Kidney (tissue), 14 donors: ENCODE data around the gene A2M. TPM values are rescaled to one million over a fixed set of nuclear protein-coding genes. Genes with fewer than 3 reads are reported as not detected.
"Not testable (repeated sequence)": the region's sequence is repeated elsewhere in the genome, so short reads cannot be mapped to it uniquely, and the experiment has no call there.

Experiments
- DNase-seq, 5 donors: peaks; one replicate each; pipeline ENCODE4 v3.0.0-alpha.2; 2013 to 2020
- FAIRE-seq: peaks from 2 replicates; lab custom pipeline; 2012; peaks lifted over from hg19 to GRCh38; lab: Jason Lieb, UNC
- H3K27ac ChIP-seq, 2 donors: one replicate each; pipeline ENCODE4 v1.7.0; 2013; ENCODE audit warnings: low read depth in 2 of 2, low read length in 2 of 2, inconsistent platforms in 1 of 2
- H3K27me3 ChIP-seq: one replicate; pipeline ENCODE4 v1.7.1; 2013; ENCODE audit warnings: low read length, inconsistent platforms; ENCODE audit not compliant: control insufficient read depth, insufficient read depth
- H3K36me3 ChIP-seq, 3 donors: one replicate each; pipeline versions ENCODE4 v1.7.0 to v1.7.1; 2013; ENCODE audit warnings: low read length in 3 of 3, control low read depth in 1 of 3, inconsistent platforms in 1 of 3; ENCODE audit not compliant: insufficient read depth in 3 of 3, control insufficient read depth in 2 of 3
- H3K4me1 ChIP-seq, 3 donors: one replicate each; pipeline versions ENCODE4 v1.7.0 to v1.7.1; 2013; ENCODE audit warnings: low read length in 3 of 3, inconsistent platforms in 1 of 3, low read depth in 1 of 3; ENCODE audit not compliant: control insufficient read depth in 2 of 3, insufficient read depth in 2 of 3
- H3K4me3 ChIP-seq, 3 donors: one replicate each; pipeline versions ENCODE4 v1.7.0 to v1.8.1; 2013; ENCODE audit warnings: low read length in 3 of 3, control low read depth in 1 of 3, inconsistent platforms in 1 of 3
- H3K9ac ChIP-seq, 3 donors: one replicate each; pipeline versions ENCODE4 v1.7.0 to v1.7.1; 2013; ENCODE audit warnings: low read length in 3 of 3, control low read depth in 1 of 3, inconsistent platforms in 1 of 3
- H3K9me3 ChIP-seq, 3 donors: one replicate each; pipeline versions ENCODE4 v1.7.0 to v1.7.1; 2013; ENCODE audit warnings: low read length in 3 of 3, control low read depth in 1 of 3, inconsistent platforms in 1 of 3; ENCODE audit not compliant: control insufficient read depth in 2 of 3, insufficient read depth in 1 of 3
- intact Hi-C: fragments of 100-400 bp; cut with DNase I; formaldehyde crosslinking; loops from one replicate; pipeline ENCODE4 v1.11.1; 2022
- polyA plus RNA-seq: library from polyadenylated mRNA; stranded (reverse); fragments of 350-450 nt; fragmentation: Illumina TruSeq; extraction: RNeasy Lipid Tissue Mini Kit (QIAGEN cat#74804); gene quantifications from one replicate; pipeline ENCODE4 v1.2.3, GENCODE V29; 2014; ENCODE audit warnings: low read depth, low replicate concordance; ENCODE audit not compliant: insufficient read depth
- total RNA-seq: library from RNA; stranded (reverse); fragmentation: NEBNext Ultra II Directional; extraction: Animal tissue kit (Norgen Biotek cat#: 25700); gene quantifications from one replicate; pipeline ENCODE4 v1.2.1, GENCODE V29; 2021
- TF ChIP-seq, protein P1 (sequence below): IDR thresholded peaks from 3 replicates; pipeline ENCODE4 v1.5.1; 2012; ENCODE audit warnings: mild to moderate bottlenecking, moderate library complexity, borderline replicate concordance; ENCODE audit not compliant: insufficient read depth; ENCODE audit errors: extremely low read depth
- donor health status: control.
- donor health status: control.
- donor health status: control.
- donor health status: control.
- donor health status: control.
- donor health status: DM: yes; HTN: yes; CAD: no.
- donor health status: Normal renal cell carcinoma (clear cell type).

Gene A2M
- total and polyA plus RNA-seq, 2 donors from 2014 or later, result 745 to 971 TPM

DNA sequence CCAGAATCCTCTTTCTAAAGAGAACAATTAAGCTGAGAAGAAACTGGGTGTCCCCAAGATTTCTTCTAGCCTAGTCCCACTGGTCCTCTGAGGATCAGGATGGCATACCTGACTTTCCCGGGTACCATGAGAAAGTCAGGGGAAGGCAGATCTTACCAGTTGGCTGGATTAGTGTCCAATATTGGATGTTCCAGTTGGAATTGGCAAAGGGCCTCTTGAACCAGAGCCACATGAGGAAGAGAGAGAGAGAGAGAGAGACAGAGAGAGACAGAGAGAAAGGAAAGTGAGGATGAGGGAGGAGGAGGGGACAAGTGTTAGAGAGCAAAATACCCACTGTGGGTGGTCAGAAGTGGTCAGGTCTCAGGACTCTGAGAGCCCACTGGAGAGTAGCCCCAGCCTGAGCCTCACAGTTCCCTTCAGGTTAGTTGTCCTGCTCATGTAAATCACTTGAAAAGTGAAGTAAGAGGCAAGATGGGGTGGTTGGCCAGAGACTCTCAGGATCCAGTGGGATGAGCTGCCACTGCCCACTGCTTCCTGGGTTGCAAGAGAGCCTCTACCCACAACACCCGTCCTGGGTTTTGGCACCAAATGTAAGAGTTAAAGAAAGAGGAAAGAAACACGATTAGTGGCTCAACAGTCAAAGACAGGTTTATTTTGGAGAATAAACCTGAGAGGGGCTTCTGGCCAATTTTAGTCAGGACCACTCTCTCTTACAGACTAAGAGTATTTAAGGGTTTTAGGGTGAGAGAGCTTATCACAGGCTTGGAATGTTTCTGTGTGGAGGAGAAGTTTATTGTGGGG is 28.4 kb upstream of the A2M start:
- no peak for DNase-seq
- TF ChIP-seq, protein P1, sequence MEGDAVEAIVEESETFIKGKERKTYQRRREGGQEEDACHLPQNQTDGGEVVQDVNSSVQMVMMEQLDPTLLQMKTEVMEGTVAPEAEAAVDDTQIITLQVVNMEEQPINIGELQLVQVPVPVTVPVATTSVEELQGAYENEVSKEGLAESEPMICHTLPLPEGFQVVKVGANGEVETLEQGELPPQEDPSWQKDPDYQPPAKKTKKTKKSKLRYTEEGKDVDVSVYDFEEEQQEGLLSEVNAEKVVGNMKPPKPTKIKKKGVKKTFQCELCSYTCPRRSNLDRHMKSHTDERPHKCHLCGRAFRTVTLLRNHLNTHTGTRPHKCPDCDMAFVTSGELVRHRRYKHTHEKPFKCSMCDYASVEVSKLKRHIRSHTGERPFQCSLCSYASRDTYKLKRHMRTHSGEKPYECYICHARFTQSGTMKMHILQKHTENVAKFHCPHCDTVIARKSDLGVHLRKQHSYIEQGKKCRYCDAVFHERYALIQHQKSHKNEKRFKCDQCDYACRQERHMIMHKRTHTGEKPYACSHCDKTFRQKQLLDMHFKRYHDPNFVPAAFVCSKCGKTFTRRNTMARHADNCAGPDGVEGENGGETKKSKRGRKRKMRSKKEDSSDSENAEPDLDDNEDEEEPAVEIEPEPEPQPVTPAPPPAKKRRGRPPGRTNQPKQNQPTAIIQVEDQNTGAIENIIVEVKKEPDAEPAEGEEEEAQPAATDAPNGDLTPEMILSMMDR, result no peak
- Histone ChIP-seq H3K27ac (no peak overlapping the region), H3K9me3 (peaks cover 0 to 14% (median 2%) of the 10 kb centered on the region in 3 donors), H3K9ac (no peak overlapping the region), H3K4me3 (no peak overlapping the region), H3K4me1 (no peaks in the 10 kb centered on the region), H3K27me3 (no peaks in the 10 kb centered on the region), H3K36me3 (no peaks in the 10 kb centered on the region)
- intact Hi-C loops, result no loop called here
- no peak for FAIRE-seq

DNA sequence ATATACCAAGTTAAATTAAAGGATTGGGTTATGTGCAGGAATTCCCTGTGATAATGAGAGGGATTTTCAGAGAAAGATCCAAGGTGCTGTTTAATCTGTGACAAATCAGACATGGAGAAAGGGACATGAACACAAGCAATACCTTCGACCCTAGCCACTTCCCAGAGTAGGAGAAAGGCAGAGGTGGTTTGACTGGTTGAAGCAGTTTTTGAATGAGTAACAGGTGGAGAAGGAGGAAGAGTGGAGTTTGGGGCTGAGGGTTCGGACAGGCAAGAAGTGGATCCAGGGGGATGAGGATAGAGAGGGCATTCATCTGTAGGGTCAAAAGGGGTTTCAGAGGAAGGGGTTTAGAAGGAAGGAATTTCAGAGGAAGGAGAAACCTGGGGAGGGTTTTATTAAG is 27.4 kb upstream of the A2M start:
- H3K27me3 ChIP-seq, result no peaks in the 10 kb centered on the region
- no peaks in the 10 kb centered on the region for H3K36me3 ChIP-seq
- H3K9ac ChIP-seq, result no peak overlapping the region
- no peak for DNase-seq
- TF ChIP-seq, protein P1, result no peak
- peaks cover 0 to 14% (median 2%) of the 10 kb centered on the region in 3 donors for H3K9me3 ChIP-seq
- no peak for FAIRE-seq
- H3K27ac ChIP-seq, result no peak overlapping the region
- no peak overlapping the region for H3K4me3 ChIP-seq
- H3K4me1 ChIP-seq, result no peaks in the 10 kb centered on the region
- intact Hi-C loops, result no loop called here

DNA sequence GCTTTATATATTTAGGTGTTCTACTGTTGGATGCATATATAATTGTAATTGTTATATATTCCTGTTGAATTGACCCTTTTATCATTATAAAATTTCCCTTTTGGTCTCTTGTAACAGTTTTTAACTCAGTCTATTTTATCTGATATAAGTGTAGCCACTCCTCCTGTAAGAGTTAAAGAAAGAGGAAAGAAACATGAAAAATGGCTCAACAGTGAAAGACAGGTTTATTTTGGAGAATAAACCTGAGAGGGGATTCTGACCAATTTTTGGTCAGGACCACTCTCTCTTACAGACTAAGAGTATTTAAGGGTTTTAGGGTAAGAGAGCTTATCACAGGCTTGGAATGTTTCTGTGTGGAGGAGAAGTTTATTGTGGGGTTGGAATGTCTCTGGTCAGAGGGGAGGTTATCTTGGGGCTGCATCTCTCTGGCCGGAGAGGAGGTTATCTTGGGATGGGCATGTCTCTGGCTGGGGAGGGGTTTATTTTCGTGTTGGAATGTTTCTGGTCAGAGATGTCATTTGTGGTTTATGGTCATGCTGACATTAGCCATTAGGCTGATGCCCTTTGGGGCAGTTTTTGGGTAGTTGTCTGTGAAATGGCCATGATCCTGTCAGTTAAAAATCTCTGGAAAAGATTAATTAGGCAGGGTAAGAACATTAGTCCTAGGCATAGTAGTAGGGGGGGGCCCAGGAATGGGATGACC is 24.0 kb upstream of the A2M start:
- FAIRE-seq, H3K9me3 ChIP-seq, H3K4me1 ChIP-seq, H3K27ac ChIP-seq, H3K9ac ChIP-seq, H3K27me3 ChIP-seq, DNase-seq, H3K36me3 ChIP-seq, H3K4me3 ChIP-seq, intact Hi-C loops: not testable (repeated sequence)

DNA sequence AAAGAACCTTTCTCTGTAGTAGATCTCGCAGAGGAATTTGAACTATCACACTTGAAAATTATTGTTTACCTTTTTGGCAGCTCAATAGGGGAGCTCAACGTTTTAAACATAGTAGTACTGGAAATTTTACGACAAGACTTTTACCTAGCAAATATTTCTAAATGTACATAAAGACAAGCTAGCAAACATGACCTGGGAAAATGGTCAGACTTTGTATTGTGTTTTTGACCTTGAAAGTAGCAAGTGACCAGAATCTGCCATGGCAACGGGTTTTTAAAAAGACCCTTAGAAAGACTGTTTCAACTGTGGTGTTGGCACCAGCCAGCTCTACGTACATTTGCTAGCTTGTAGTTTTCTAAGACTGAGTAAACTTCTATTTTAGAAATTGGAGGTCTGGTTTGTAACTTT is 20.2 kb upstream of the A2M start:
- Histone ChIP-seq H3K36me3 (no peaks in the 10 kb centered on the region), H3K9ac (no peak overlapping the region), H3K27ac (no peak overlapping the region), H3K4me1 (peaks cover 0 to 4% (median 0%) of the 10 kb centered on the region in 3 donors), H3K9me3 (peaks cover 0 to 2% (median 0%) of the 10 kb centered on the region in 3 donors), H3K27me3 (no peaks in the 10 kb centered on the region), H3K4me3 (no peak overlapping the region)
- TF ChIP-seq, protein P1, result no peak
- intact Hi-C loops, result no loop called here
- DNase-seq, result no peak
- no peak for FAIRE-seq
